SK-N-DZ (cell line): ENCODE measurements around the gene POM121C. TPM values are rescaled to one million over a fixed set of nuclear protein-coding genes. Genes with fewer than 3 reads are reported as not detected.
"Not testable (repeated sequence)": the region's sequence is repeated elsewhere in the genome, so short reads cannot be mapped to it uniquely, and the experiment has no call there.

ENCODE experiments used
- DNase-seq: peaks from one replicate; pipeline ENCODE4 v3.0.0-alpha.2; 2015; ENCODE audit warnings: low spot score
- polyA plus RNA-seq, 2 experiments: library from polyadenylated mRNA; depleted of rRNA; stranded (reverse); fragments of >200 nt; gene quantifications; 2 replicates each; pipeline ENCODE4 v1.2.3, GENCODE V29; 2014

Gene POM121C
- polyA plus RNA-seq (2014; cell fraction: cytosol; rRNA removed): 6.3 and 10.3 TPM in 2 replicates
- polyA plus RNA-seq (2014; cell fraction: nucleus; rRNA removed): 11.8 and 16.3 TPM in 2 replicates

GRCh38 chr7:75485979-75486643, at the start of gene POM121C:
Gene POM121C (minus strand): TSS chr7:75486299. CDS start chr7:75441496, 44,803 bp downstream.
- DNase-seq: peak; percentile 92

GRCh38 chr7:75534727-75535307, 48.7 kb upstream of the POM121C start:
- DNase-seq: no peak

- DNase-seq: no peak
These were observed 47.8 kb upstream of the POM121C start for GRCh38 chr7:75533926-75534325.

DNA sequence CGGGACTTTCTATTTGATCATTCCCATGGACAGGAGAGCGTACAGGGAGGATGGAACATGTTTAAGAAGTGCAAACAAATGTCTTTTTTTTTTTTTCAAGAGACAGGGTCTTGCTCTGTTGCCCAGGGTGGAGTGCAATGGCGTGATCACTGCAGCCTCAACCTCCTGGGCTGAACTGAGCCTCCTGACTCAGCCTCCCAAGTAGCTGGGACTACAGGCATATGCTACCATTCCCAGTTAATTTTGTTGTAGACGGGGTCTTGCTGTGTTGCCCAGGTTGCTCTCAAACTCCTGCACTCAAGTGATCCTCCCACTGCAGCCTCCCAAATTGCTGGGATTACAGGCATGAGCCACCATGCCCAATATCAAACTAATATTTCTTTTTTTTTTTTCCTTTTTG, 46.5 kb upstream of the POM121C start:
- no peak for DNase-seq

DNA sequence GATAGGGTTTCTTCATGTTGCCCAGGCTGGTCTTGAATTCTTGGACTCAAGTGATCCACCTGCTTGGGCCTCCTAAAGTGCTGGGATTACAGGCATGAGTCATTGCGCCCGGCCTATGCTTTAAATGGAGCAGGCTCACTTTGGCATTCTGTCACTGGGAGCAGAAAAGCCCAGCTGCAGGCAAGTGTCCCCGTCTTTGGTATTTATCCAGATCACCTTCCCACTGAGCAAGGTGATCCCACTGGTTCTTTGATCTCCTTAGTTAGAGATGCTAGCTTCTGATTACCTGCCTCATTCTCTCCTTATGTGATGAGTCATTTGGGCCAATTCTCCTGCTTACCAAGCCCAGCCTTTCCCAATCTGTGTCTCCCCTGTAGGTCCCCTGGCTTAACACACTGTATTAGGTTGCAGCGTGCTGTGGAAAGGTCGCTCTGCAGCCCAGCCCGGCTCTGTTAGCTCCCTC, 45.3 kb upstream of the POM121C start:
- no peak for DNase-seq

GRCh38 chr7:75527224-75527722, 41.2 kb upstream of the POM121C start:
- DNase-seq: not testable (repeated sequence)

- not testable (repeated sequence) for DNase-seq
These were observed 35.6 kb upstream of the POM121C start for GRCh38 chr7:75521727-75522126.

GRCh38 chr7:75518842-75519241, 32.7 kb upstream of the POM121C start:
- DNase-seq: not testable (repeated sequence)

- DNase-seq: not testable (repeated sequence)
These were observed 22.9 kb upstream of the POM121C start for GRCh38 chr7:75509033-75509432.

GRCh38 chr7:75492020-75492419, 5.9 kb upstream of the POM121C start, which contains the start of gene SPDYE5:
Gene SPDYE5 (plus strand): TSS chr7:75492320. CDS start chr7:75494048, 1,728 bp downstream.
- DNase-seq: not testable (repeated sequence)

GRCh38 chr7:75485355-75485978, 632 bp downstream of the POM121C start:
- peak; percentile 12 for DNase-seq

DNA sequence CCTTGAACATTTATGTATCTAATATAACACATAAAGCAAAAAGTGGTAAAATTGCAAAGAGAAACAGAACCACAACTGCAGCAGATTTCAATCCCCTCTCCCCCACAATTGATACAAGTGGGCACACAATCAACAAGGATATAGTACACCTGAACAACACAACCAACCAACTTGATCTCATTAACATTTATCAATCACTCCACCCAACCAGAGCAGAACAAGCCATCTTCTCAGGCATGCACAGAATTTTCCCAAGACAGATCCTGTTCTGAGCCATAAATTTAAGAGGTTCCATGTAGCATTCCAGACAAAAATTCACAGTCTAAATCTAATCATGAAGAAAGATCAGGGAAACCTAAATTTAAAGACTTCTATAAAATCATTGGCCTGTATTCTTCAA, 5.8 kb downstream of the POM121C start:
- DNase-seq: not testable (repeated sequence)

- DNase-seq: not testable (repeated sequence)
These were observed 8.6 kb downstream of the POM121C start for GRCh38 chr7:75477457-75477856.

DNA sequence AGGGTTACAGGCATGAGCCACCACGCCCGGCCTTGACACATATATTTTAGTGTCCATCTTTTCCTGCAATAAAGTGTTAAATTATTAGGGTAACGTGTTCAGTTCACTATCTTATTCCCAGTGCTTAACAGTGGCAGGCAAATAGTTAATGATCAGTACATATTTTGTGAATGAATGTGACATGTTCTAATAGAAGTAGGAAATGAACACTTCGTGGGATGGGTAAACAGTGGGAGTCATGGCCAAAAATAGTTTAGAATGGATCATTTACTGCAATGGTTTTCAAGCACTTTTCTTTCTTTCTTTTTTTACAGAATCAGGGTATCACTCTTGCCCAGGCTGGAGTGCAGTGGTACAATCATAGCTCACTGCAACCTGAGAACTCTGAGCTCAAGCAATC, 15.9 kb downstream of the POM121C start:
- not testable (repeated sequence) for DNase-seq

GRCh38 chr7:75460541-75460940, 25.6 kb downstream of the POM121C start:
- DNase-seq: not testable (repeated sequence)

DNA sequence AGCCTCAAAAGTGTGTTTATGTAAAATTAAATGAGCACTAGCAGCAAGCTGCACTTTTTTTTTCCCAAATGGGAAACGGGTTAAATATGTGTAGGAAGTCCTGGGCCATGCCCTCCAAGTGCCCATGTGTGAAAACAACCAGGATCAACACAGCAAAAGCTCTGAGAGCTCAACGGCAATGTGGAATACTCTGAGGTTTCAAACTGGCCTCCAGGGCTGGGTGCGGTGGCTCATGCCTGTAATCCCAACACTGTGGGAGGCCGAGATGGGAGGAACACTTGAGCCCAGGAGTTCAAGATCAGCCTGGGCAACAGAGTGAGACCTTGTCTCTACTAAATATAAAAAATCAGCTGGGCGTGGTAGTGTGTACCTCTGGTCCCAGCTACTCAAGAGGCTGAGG, 28.1 kb downstream of the POM121C start:
- not testable (repeated sequence) for DNase-seq

- not testable (repeated sequence) for DNase-seq
These were observed 29.7 kb downstream of the POM121C start for GRCh38 chr7:75456403-75456802.

DNA sequence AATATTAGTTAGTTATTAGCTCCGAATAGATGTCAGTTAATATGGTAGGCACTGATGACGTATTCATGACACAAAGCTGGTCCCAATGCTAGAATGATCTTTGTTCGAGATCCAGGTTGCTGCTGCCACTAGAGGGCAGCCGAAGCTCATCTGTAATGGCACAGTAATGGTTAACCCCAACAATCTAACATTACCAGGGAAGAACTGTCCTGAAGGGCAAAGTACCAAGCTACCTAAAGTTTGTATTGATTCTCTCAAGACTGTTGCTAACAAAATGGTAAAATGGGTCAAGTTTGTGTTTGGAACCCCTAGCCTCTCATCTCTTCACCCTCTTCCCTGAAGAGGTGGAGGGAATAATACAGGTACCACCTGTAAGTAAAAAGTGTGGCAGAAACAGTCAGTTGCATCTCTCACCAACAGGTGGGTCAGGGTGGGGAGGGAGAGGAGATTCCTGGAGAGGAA, 33.6 kb downstream of the POM121C start:
- DNase-seq: not testable (repeated sequence)

GRCh38 chr7:75449946-75450345, 36.2 kb downstream of the POM121C start:
- DNase-seq: not testable (repeated sequence)

DNA sequence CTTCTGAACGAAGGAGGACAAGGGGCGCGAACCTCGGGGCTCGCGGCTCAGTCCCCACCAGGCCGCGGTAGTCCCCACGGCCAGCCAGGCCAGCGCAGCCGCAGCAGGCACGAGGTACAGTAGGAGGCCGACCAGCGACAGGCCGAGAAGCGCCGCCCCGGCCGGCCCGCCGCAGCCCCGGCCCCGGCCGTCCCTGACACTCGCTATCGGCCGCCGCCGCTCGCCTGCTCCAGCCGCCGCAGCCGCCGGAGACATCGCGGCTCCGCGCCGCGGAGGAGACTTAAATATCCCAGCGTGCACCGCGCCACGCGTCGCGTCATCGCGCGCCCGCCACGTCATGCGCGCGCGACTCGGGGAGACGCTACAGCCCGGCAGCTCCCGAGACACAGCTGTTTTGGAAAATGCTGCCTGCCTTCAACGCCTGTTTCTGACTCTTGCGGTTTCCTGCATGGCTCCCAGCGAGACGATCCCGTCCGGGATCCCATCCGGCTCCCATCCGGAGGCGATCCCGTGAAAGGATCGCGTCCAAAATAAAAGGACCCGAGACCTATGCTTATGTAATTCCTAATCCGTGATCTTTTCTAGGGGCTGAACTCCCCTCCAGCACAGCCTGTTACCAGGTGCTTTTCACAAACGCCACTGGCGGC, 43.5 kb downstream of the POM121C start:
- DNase-seq: not testable (repeated sequence)

- DNase-seq: not testable (repeated sequence)
These were observed 44.0 kb downstream of the POM121C start for GRCh38 chr7:75442101-75442464.
